Keratinocyte (primary cell): ENCODE data around the gene ZNF688. TPM values are rescaled to one million over a fixed set of nuclear protein-coding genes. Genes with fewer than 3 reads are reported as not detected.
"Not testable (repeated sequence)": the region's sequence is repeated elsewhere in the genome, so short reads cannot be mapped to it uniquely, and the experiment has no call there.

Experiments used
- DNase-seq: peaks from one replicate; pipeline ENCODE4 v3.0.0-alpha.2; 2011; ENCODE audit warnings: low read depth, missing footprints, low spot score
- FAIRE-seq: peaks from 2 replicates; lab custom pipeline; 2011; peaks lifted over from hg19 to GRCh38; lab: Jason Lieb, UNC
- H2AFZ ChIP-seq: 2 replicates; pipeline ENCODE4 v1.6.0; 2012; ENCODE audit warnings: low read length, control low read depth, inconsistent platforms; ENCODE audit not compliant: control insufficient read depth
- H3K27ac ChIP-seq: 2 replicates; pipeline ENCODE4 v1.5.1; 2011; ENCODE audit warnings: low read length; ENCODE audit not compliant: control insufficient read depth, insufficient read depth
- H3K27me3 ChIP-seq: 3 replicates; pipeline ENCODE4 v1.6.0; 2011; ENCODE audit warnings: low read length; ENCODE audit not compliant: control insufficient read depth, insufficient read depth; ENCODE audit errors: extremely low read depth
- H3K36me3 ChIP-seq, 2 experiments: 2 replicates in 1 of 2; 3 replicates in 1 of 2; pipeline ENCODE4 v1.5.1; 2011; ENCODE audit warnings: low read length in 2 of 2, mild to moderate bottlenecking in 1 of 2; ENCODE audit not compliant: control insufficient read depth in 2 of 2, insufficient read depth in 2 of 2; ENCODE audit errors: extremely low read depth in 1 of 2
- H3K4me1 ChIP-seq: 3 replicates; pipeline ENCODE4 v1.5.1; 2011; ENCODE audit warnings: low read length; ENCODE audit not compliant: control insufficient read depth, insufficient read depth; ENCODE audit errors: extremely low read depth
- H3K4me2 ChIP-seq: 3 replicates; pipeline ENCODE4 v1.6.0; 2011; ENCODE audit warnings: low read depth, low read length; ENCODE audit not compliant: control insufficient read depth, insufficient read depth; ENCODE audit errors: extremely low read depth
- H3K4me3 ChIP-seq, 3 experiments: fragments of 200-600 bp in 1 of 3; sonication (generic) in 1 of 3; 2 replicates in 2 of 3; 3 replicates in 1 of 3; pipeline ENCODE4 v1.5.1; 2011 to 2016; ENCODE audit warnings: low read length in 3 of 3, mild to moderate bottlenecking in 3 of 3, control low read depth in 2 of 3, inconsistent platforms in 1 of 3, low read depth in 1 of 3, mixed read lengths in 1 of 3, mixed run types in 1 of 3, moderate library complexity in 1 of 3; ENCODE audit not compliant: control insufficient read depth in 2 of 3, insufficient read depth in 2 of 3; ENCODE audit errors: extremely low read depth in 1 of 3
- H3K79me2 ChIP-seq: 2 replicates; pipeline ENCODE4 v1.6.0; 2012; ENCODE audit warnings: low read length; ENCODE audit not compliant: control insufficient read depth, insufficient read depth
- H3K9ac ChIP-seq: 3 replicates; pipeline ENCODE4 v1.6.0; 2011; ENCODE audit warnings: low read length; ENCODE audit not compliant: control insufficient read depth, insufficient read depth; ENCODE audit errors: extremely low read depth
- H3K9me1 ChIP-seq: 3 replicates; pipeline ENCODE4 v1.6.0; 2011; ENCODE audit warnings: low read length; ENCODE audit not compliant: control insufficient read depth, insufficient read depth; ENCODE audit errors: extremely low read depth
- H3K9me3 ChIP-seq: 2 replicates; pipeline ENCODE4 v1.5.1; 2012; ENCODE audit warnings: low read depth, low read length; ENCODE audit not compliant: control insufficient read depth
- H4K20me1 ChIP-seq: 3 replicates; pipeline ENCODE4 v1.6.0; 2011; ENCODE audit warnings: low read length; ENCODE audit not compliant: control insufficient read depth, insufficient read depth; ENCODE audit errors: extremely low read depth
- CTCF ChIP-seq, 3 experiments: IDR thresholded peaks in 1 of 3; conservative IDR thresholded peaks in 1 of 3; optimal IDR thresholded peaks in 1 of 3; 2 replicates in 2 of 3; 3 replicates in 1 of 3; pipeline versions ENCODE3 to v1.5.1; 2011; ENCODE audit warnings: low read length in 3 of 3, mild to moderate bottlenecking in 3 of 3, moderate library complexity in 2 of 3, control low read depth in 1 of 3, inconsistent platforms in 1 of 3; ENCODE audit not compliant: insufficient read depth in 2 of 3; ENCODE audit errors: extremely low read depth in 1 of 3
- EZH2 ChIP-seq: IDR thresholded peaks from one replicate; pipeline ENCODE4 v1.6.1; 2012; ENCODE audit warnings: inconsistent platforms, mild to moderate bottlenecking, low read length, moderate library complexity
- dilution Hi-C: fragments of 300-500 bp; cut with MboI; formaldehyde crosslinking; loops from one replicate; pipeline ENCODE4 v1.7.0; 2020; ENCODE audit warnings: low sequenced_read_pairs; ENCODE audit not compliant: extremely low pct_ligation_motif_present
- polyA plus RNA-seq, 5 experiments: library from polyadenylated mRNA; depleted of rRNA in 3 of 5; stranded (reverse) in 3 of 5; stranded (forward) in 1 of 5; unstranded in 1 of 5; fragments of >200 nt; gene quantifications; 1 replicate in 1 of 5; 2 replicates in 3 of 5; 3 replicates in 1 of 5; pipeline versions ENCODE4 v1.2.1 to v1.2.3, GENCODE V29; 2011 to 2012; ENCODE audit warnings: missing spikeins in 2 of 5, low read depth in 1 of 5, low replicate concordance in 1 of 5

ZNF688 gene
- polyA plus RNA-seq, 1 donor (not counting 4 experiments of a cell fraction or from before 2014, with no cell fraction given): 4.9 TPM

- Histone ChIP-seq H3K79me2 (no peaks in the 10 kb centered on the region), H3K36me3 (no peaks in the 10 kb centered on the region), H3K9me1 (no peaks in the 10 kb centered on the region), H2AFZ (no peak overlapping the region), H4K20me1 (no peaks in the 10 kb centered on the region), H3K9ac (no peak overlapping the region), H3K4me2 (no peak overlapping the region), H3K27ac (no peak overlapping the region), H3K4me1 (peaks cover 20% of the 10 kb centered on the region), H3K4me3 (peak overlapping the region in 1 of 3 experiments; percentile 76), H3K9me3 (no peaks in the 10 kb centered on the region), H3K27me3 (no peaks in the 10 kb centered on the region)
- DNase-seq: no peak
- dilution Hi-C loops: no loop called here
- no peak for FAIRE-seq
- no peak for TF ChIP-seq EZH2
- TF ChIP-seq CTCF (optimal IDR thresholded peaks at IDR 0.05 in 1 of 3, IDR thresholded peaks at IDR 0.05 in 1 of 3, conservative IDR thresholded peaks at IDR 0.05 in 1 of 3; ENCODE audit: extremely low read depth in 1 of 3, insufficient read depth in 2 of 3, low read length in 3 of 3): no peak
Measured at GRCh38 chr16:30524575-30525568, 46.6 kb downstream of the ZNF688 start.

GRCh38 chr16:30523768-30524574 is 47.5 kb downstream of the ZNF688 start:
- H3K4me1 ChIP-seq: peaks cover 18% of the 10 kb centered on the region
- dilution Hi-C loops: no loop called here
- no peak overlapping the region for H3K4me2 ChIP-seq
- H3K79me2 ChIP-seq: no peaks in the 10 kb centered on the region
- H3K36me3 ChIP-seq: no peaks in the 10 kb centered on the region
- no peak overlapping the region for H2AFZ ChIP-seq
- FAIRE-seq (no peak), DNase-seq (no peak)
- no peaks in the 10 kb centered on the region for H3K9me3 ChIP-seq
- no peak overlapping the region for H3K9ac ChIP-seq
- no peak overlapping the region for H3K27ac ChIP-seq
- H3K9me1 ChIP-seq: no peaks in the 10 kb centered on the region
- no peaks in the 10 kb centered on the region for H3K27me3 ChIP-seq
- no peak overlapping the region for H3K4me3 ChIP-seq
- H4K20me1 ChIP-seq: no peaks in the 10 kb centered on the region
- TF ChIP-seq EZH2 (no peak), CTCF (optimal IDR thresholded peaks at IDR 0.05 in 1 of 3, IDR thresholded peaks at IDR 0.05 in 1 of 3, conservative IDR thresholded peaks at IDR 0.05 in 1 of 3; ENCODE audit: extremely low read depth in 1 of 3, insufficient read depth in 2 of 3, low read length in 3 of 3) (no peak)

DNA sequence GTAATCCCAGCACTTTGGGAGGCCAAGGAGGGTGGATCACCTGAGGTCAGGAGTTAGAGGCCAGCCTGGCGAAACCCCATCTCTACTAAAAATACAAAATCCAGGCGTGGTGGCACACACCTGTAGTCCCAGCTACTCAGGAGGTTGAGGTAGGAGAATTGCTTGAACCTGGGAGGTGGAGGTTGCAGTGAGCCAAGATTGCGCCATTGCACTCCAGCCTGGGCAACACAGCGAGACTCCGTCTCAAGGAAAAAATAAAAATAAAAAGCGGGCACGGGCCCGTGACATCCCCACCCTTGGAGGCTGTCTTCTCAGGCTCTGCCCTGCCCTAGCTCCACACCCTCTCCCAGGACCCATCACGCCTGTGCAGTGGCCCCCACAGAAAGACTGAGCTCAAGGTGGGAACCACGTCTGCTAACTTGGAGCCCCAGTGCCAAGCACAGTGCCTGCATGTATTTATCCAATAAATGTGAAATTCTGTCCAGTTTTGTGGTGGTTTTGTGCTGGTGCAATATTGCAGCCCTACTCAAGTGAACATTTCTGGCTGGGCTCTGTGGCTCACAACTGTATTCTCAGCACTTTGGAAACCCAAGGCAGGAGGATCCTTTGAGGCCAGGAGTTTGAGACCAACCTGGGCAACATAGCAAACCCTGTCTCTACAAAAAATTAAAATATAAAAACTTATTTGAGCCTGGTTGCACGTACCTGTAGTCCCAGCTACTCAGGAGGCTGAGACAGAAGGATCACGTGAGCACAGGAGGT is 48.6 kb downstream of the ZNF688 start:
- FAIRE-seq, dilution Hi-C loops, H3K27me3 ChIP-seq, H3K9me1 ChIP-seq, H3K27ac ChIP-seq, H3K79me2 ChIP-seq, H3K4me2 ChIP-seq, H3K9ac ChIP-seq, H3K4me1 ChIP-seq, H3K4me3 ChIP-seq, H4K20me1 ChIP-seq, H3K9me3 ChIP-seq, DNase-seq, H3K36me3 ChIP-seq, H2AFZ ChIP-seq: not testable (repeated sequence)
